ENCODE data around the gene PREX1.

GRCh38 chr20:48804300-48804980 lies 23.4 kb downstream of the PREX1 start:
- TF ChIP-seq POLR2A (IDR thresholded peaks at IDR 0.05; ENCODE audit: low read length) (no peak), GATA1 (IDR thresholded peaks at IDR 0.05; ENCODE audit: low read depth, low read length) (no peak)

All from erythroblast (primary cell).